ENCODE results near the gene APOC3.

GRCh38 chr11:116861539-116861938 is 31.8 kb downstream of the APOC3 start:
- TF ChIP-seq ZBTB33 (IDR thresholded peaks at IDR 0.05) (no peak), ATF3 (IDR thresholded peaks at IDR 0.05) (no peak), CTCF (IDR thresholded peaks at IDR 0.05; ENCODE audit: low read depth, low read length, missing input control) (no peak), JUND (IDR thresholded peaks at IDR 0.05) (no peak), MAX (IDR thresholded peaks at IDR 0.05) (no peak), YY1 (IDR thresholded peaks at IDR 0.05) (no peak), REST (IDR thresholded peaks at IDR 0.05) (no peak), GABPA (IDR thresholded peaks at IDR 0.05 in 1 of 2, conservative IDR thresholded peaks at IDR 0.05 in 1 of 2) (no peak)

All from liver (tissue), 3 donors.